Tibial artery (tissue), 4 donors: ENCODE data around the gene APOC1.
"Not testable (repeated sequence)": the region's sequence is repeated elsewhere in the genome, so short reads cannot be mapped to it uniquely, and the experiment has no call there.

Experiments
- DNase-seq, 2 donors: peaks; one replicate each; pipeline ENCODE4 v3.0.0-alpha.2; 2019
- H3K27ac ChIP-seq, 2 donors: fragments of 200-600 bp; sonication (generic) in 1 of 2; 1 replicate in 1 of 2; 2 replicates in 1 of 2; pipeline ENCODE4 v1.5.1; 2018 to 2019; ENCODE audit warnings: mild to moderate bottlenecking in 1 of 2
- H3K27me3 ChIP-seq, 2 donors: fragments of 200-600 bp; sonication (generic) in 1 of 2; one replicate each; pipeline versions ENCODE4 v1.5.1 to v1.6.0; 2016 to 2019
- H3K36me3 ChIP-seq, 3 donors: fragments of 200-600 bp; sonication (generic) in 2 of 3; one replicate each; pipeline ENCODE4 v1.5.1; 2016 to 2019; ENCODE audit warnings: mild to moderate bottlenecking in 2 of 3
- H3K4me1 ChIP-seq, 4 donors: fragments of 200-600 bp; sonication (generic) in 2 of 4; 1 replicate in 3 of 4; 2 replicates in 1 of 4; pipeline ENCODE4 v1.5.1; 2016 to 2019
- H3K4me3 ChIP-seq, 2 donors: fragments of 200-600 bp; sonication (generic) in 1 of 2; 1 replicate in 1 of 2; 2 replicates in 1 of 2; pipeline ENCODE4 v1.5.1; 2018 to 2019; ENCODE audit warnings: mild to moderate bottlenecking in 2 of 2
- H3K9me3 ChIP-seq, 3 donors: fragments of 200-600 bp; sonication (generic) in 1 of 3; one replicate each; pipeline ENCODE4 v1.5.1; 2016 to 2019
- CTCF ChIP-seq, 2 experiments: fragments of 200-600 bp in 1 of 2; fragments of 450-650 bp in 1 of 2; IDR thresholded peaks; one replicate each; pipeline ENCODE4 v1.5.1; 2017 to 2019; ENCODE audit warnings: antibody characterized with exemption in 2 of 2, mild to moderate bottlenecking in 1 of 2, moderate library complexity in 1 of 2
- intact Hi-C: fragments of 100-400 bp; cut with DNase I; formaldehyde crosslinking; loops from one replicate; pipeline ENCODE4 v1.15.0; 2023; ENCODE audit warnings: low total_unique reads

APOC1 gene

GRCh38 chr19:44887648-44888047 lies 26.8 kb upstream of the APOC1 start:
- H3K4me3 ChIP-seq, result no peak overlapping the region
- DNase-seq, result no peak
- no peaks in the 10 kb centered on the region for H3K27me3 ChIP-seq
- no peak for TF ChIP-seq CTCF (IDR thresholded peaks at IDR 0.05)
- no peak overlapping the region for H3K27ac ChIP-seq
- peaks cover 0 to 38% (median 25%) of the 10 kb centered on the region in 4 donors for H3K4me1 ChIP-seq
- intact Hi-C loops, result no loop called here
- no peaks in the 10 kb centered on the region for H3K9me3 ChIP-seq
- peaks cover 21 to 55% (median 25%) of the 10 kb centered on the region in 3 donors for H3K36me3 ChIP-seq

GRCh38 chr19:44888335-44888734 lies 26.1 kb upstream of the APOC1 start:
- H3K9me3 ChIP-seq, H3K27me3 ChIP-seq, H3K27ac ChIP-seq, H3K4me3 ChIP-seq, intact Hi-C loops, DNase-seq: not testable (repeated sequence)
- Histone ChIP-seq H3K36me3 (peaks cover 27 to 57% (median 31%) of the 10 kb centered on the region in 3 donors), H3K4me1 (peaks cover 0 to 41% (median 25%) of the 10 kb centered on the region in 4 donors)

GRCh38 chr19:44889830-44890365 lies 24.5 kb upstream of the APOC1 start:
- no peaks in the 10 kb centered on the region for H3K27me3 ChIP-seq
- intact Hi-C loops, result no loop called here
- H3K27ac ChIP-seq, result peak overlapping the region; percentile 86 to 90
- H3K9me3 ChIP-seq, result no peaks in the 10 kb centered on the region
- TF ChIP-seq CTCF (IDR thresholded peaks at IDR 0.05), result no peak
- H3K4me1 ChIP-seq, result peaks cover 0 to 27% (median 21%) of the 10 kb centered on the region in 4 donors
- DNase-seq, result no peak
- H3K36me3 ChIP-seq, result peaks cover 42 to 61% (median 46%) of the 10 kb centered on the region in 3 donors
- H3K4me3 ChIP-seq, result peak overlapping the region; percentile 54 to 68

GRCh38 chr19:44890366-44891015 lies 23.9 kb upstream of the APOC1 start:
- TF ChIP-seq CTCF (IDR thresholded peaks at IDR 0.05), result no peak
- Histone ChIP-seq H3K27ac (peak overlapping the region; percentile 86 to 90), H3K27me3 (no peaks in the 10 kb centered on the region), H3K4me3 (peak overlapping the region; percentile 54 to 68), H3K4me1 (peaks cover 0 to 27% (median 21%) of the 10 kb centered on the region in 4 donors), H3K9me3 (no peaks in the 10 kb centered on the region), H3K36me3 (peaks cover 48 to 64% (median 48%) of the 10 kb centered on the region in 3 donors)
- peak; percentile 100 for DNase-seq
- intact Hi-C loops, result no loop called here

GRCh38 chr19:44891016-44891882 lies 23.2 kb upstream of the APOC1 start, which contains the start of gene TOMM40:
TSS of gene TOMM40 (plus strand) at chr19:44891254. CDS start at chr19:44891416, 162 bp downstream.
- peak within 1 kb of the TSS; percentile 65 to 68 for H3K4me3 ChIP-seq
- H3K27ac ChIP-seq, result peak within 1 kb of the TSS; percentile 86 to 90
- peaks cover 0 to 27% (median 21%) of the 10 kb centered on the region in 4 donors for H3K4me1 ChIP-seq
- intact Hi-C loops, result no loop called here
- H3K9me3 ChIP-seq, result no peaks in the 10 kb centered on the region
- H3K36me3 ChIP-seq, result peaks cover 47 to 64% (median 56%) of the 10 kb centered on the region in 3 donors
- H3K27me3 ChIP-seq, result no peaks in the 10 kb centered on the region
- TF ChIP-seq CTCF (IDR thresholded peaks at IDR 0.05), result no peak
- no peak for DNase-seq
